ENCODE results near the gene GAMT.

GAMT gene

DNA sequence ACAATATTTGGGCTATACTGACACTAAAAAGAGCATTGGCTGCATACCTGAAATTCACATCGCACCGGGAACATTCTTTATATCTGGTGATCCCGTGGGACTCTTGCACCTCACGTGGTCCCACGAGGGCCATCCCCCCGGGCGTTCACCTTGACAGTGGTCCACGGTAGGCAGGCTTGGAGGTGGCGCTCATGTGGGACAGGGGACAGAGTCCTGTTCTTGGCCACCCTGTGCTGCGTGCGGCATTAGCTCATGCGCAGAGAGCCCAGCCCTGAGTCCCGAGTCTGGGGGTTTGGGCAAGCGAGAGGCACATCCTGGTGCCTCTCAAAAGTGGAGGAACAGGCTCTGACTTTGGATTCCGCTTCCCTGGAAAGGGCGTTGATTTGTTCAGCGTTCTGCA, 7.5 kb downstream of the GAMT start:
- no peak for DNase-seq (ENCODE audit: low spot score)
- H3K4me1 ChIP-seq (ENCODE audit: insufficient read depth, poor library complexity, severe bottlenecking) = peaks cover 4% of the 10 kb centered on the region
- H3K36me3 ChIP-seq (ENCODE audit: low read depth) = peaks cover 16% of the 10 kb centered on the region
- H3K27ac ChIP-seq (ENCODE audit: poor library complexity, severe bottlenecking) = no peak overlapping the region
- no peak for ATAC-seq (ENCODE audit: low read depth)
- TF ChIP-seq, protein P1, sequence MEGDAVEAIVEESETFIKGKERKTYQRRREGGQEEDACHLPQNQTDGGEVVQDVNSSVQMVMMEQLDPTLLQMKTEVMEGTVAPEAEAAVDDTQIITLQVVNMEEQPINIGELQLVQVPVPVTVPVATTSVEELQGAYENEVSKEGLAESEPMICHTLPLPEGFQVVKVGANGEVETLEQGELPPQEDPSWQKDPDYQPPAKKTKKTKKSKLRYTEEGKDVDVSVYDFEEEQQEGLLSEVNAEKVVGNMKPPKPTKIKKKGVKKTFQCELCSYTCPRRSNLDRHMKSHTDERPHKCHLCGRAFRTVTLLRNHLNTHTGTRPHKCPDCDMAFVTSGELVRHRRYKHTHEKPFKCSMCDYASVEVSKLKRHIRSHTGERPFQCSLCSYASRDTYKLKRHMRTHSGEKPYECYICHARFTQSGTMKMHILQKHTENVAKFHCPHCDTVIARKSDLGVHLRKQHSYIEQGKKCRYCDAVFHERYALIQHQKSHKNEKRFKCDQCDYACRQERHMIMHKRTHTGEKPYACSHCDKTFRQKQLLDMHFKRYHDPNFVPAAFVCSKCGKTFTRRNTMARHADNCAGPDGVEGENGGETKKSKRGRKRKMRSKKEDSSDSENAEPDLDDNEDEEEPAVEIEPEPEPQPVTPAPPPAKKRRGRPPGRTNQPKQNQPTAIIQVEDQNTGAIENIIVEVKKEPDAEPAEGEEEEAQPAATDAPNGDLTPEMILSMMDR (IDR thresholded peaks at IDR 0.05; ENCODE audit: poor library complexity, severe bottlenecking) = no peak
- no peaks in the 10 kb centered on the region for H3K9me3 ChIP-seq (ENCODE audit: severe bottlenecking)
- H3K27me3 ChIP-seq (ENCODE audit: insufficient read depth, poor library complexity, severe bottlenecking) = no peaks in the 10 kb centered on the region
- H3K4me3 ChIP-seq (ENCODE audit: severe bottlenecking) = no peak overlapping the region

DNA sequence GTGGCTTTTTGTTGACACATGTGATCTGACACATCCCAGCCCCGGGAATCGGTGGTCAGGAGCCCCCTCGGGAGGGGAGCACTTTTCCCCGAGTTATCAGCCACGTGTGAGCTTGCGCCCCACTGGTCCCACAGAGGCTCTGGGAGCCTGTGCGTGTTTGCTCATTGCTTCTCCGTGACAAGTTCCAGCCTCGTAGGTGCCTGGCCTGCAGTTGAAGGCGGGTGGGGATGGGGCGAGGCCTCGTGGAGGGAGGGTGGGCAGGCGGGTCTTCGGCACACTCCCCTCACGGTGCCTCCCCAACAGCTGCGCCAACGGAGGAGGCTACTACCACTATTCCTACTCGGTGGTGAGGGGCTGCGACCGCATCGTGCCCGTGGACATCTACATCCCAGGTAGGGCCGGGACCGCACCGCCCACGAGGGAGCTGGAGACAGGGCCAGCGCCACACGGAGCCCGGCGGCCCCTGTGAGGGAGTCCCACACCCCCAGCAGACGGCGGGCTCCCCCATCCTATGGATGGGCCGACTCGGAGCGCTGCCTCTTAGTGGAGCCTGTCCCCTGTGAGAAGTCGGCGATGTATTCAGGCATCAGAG, 8.3 kb downstream of the GAMT start:
- no peak for ATAC-seq (ENCODE audit: low read depth)
- TF ChIP-seq, protein P1 (IDR thresholded peaks at IDR 0.05; ENCODE audit: poor library complexity, severe bottlenecking) = no peak
- Histone ChIP-seq H3K9me3 (ENCODE audit: severe bottlenecking) (no peaks in the 10 kb centered on the region), H3K4me1 (ENCODE audit: insufficient read depth, poor library complexity, severe bottlenecking) (peaks cover 4% of the 10 kb centered on the region), H3K27ac (ENCODE audit: poor library complexity, severe bottlenecking) (no peak overlapping the region), H3K36me3 (ENCODE audit: low read depth) (peaks cover 19% of the 10 kb centered on the region), H3K27me3 (ENCODE audit: insufficient read depth, poor library complexity, severe bottlenecking) (no peaks in the 10 kb centered on the region), H3K4me3 (ENCODE audit: severe bottlenecking) (no peak overlapping the region)
- no peak for DNase-seq (ENCODE audit: low spot score)

DNA sequence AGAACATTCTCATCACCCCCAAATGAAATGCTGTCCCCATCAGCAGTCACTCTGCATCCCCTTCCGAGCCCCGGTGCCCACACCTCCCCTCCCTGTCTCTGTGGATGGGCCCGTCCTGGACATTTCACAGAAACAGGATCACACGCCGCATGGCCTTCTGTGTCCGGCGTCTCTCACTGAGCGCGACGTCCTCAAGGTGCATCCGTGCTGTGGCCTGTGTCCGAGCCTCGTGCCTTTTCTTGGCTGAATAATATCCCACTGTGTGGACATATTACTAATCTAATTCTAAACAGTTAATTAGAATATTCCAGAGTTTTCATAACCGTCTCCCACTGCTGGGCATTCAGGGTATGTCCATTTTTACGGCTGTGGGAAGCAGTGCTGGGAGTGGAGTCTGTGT, 8.9 kb downstream of the GAMT start:
- TF ChIP-seq, protein P1 (IDR thresholded peaks at IDR 0.05; ENCODE audit: poor library complexity, severe bottlenecking) = no peak
- Histone ChIP-seq H3K36me3 (ENCODE audit: low read depth) (peaks cover 19% of the 10 kb centered on the region), H3K4me3 (ENCODE audit: severe bottlenecking) (no peak overlapping the region), H3K4me1 (ENCODE audit: insufficient read depth, poor library complexity, severe bottlenecking) (peaks cover 4% of the 10 kb centered on the region), H3K9me3 (ENCODE audit: severe bottlenecking) (no peaks in the 10 kb centered on the region), H3K27ac (ENCODE audit: poor library complexity, severe bottlenecking) (no peak overlapping the region), H3K27me3 (ENCODE audit: insufficient read depth, poor library complexity, severe bottlenecking) (no peaks in the 10 kb centered on the region)
- ATAC-seq (ENCODE audit: low read depth) = no peak
- no peak for DNase-seq (ENCODE audit: low spot score)

DNA sequence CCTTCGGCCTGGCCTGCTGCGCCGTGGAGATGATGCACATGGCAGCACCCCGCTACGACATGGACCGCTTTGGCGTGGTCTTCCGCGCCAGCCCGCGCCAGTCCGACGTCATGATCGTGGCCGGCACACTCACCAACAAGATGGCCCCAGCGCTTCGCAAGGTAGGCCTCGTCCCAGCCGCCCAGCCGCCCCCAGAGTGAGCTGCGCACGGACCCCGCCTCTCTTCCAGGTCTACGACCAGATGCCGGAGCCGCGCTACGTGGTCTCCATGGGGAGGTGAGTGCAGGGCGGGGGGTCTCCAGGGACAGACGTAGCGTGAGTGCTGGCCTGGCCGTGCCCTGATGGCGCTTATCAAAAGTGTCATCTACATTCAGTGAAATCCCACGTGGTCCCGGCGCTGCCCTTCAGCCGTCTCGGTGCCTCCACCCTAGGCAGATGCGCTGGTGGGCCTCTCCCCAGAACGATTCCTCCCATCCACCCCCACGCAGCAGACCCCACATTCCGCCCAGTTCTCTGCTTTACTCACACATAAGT, 10.4 kb downstream of the GAMT start:
- Histone ChIP-seq H3K4me3 (ENCODE audit: severe bottlenecking) (no peak overlapping the region), H3K9me3 (ENCODE audit: severe bottlenecking) (no peaks in the 10 kb centered on the region), H3K4me1 (ENCODE audit: insufficient read depth, poor library complexity, severe bottlenecking) (peaks cover 4% of the 10 kb centered on the region), H3K36me3 (ENCODE audit: low read depth) (peaks cover 19% of the 10 kb centered on the region), H3K27ac (ENCODE audit: poor library complexity, severe bottlenecking) (no peak overlapping the region), H3K27me3 (ENCODE audit: insufficient read depth, poor library complexity, severe bottlenecking) (no peaks in the 10 kb centered on the region)
- TF ChIP-seq, protein P1 (IDR thresholded peaks at IDR 0.05; ENCODE audit: poor library complexity, severe bottlenecking) = no peak
- no peak for DNase-seq (ENCODE audit: low spot score)
- ATAC-seq (ENCODE audit: low read depth) = no peak

Data from RWPE2 (cell line).